ENCODE measurements around the gene ADGRV1.

Gene ADGRV1

GRCh38 chr5:91122651-91123050, 564.1 kb downstream of the ADGRV1 start:
- no peak for DNase-seq

- no peak for DNase-seq
These were observed 564.7 kb downstream of the ADGRV1 start for GRCh38 chr5:91123291-91123690.

- DNase-seq = peak; percentile 20 to 31
These were observed 565.3 kb downstream of the ADGRV1 start for GRCh38 chr5:91123901-91124300.

GRCh38 chr5:91125916-91126315, 567.3 kb downstream of the ADGRV1 start:
- no peak for DNase-seq

GRCh38 chr5:91126448-91126847, 567.9 kb downstream of the ADGRV1 start:
- DNase-seq = no peak

- no peak for DNase-seq
These were observed 568.3 kb downstream of the ADGRV1 start for GRCh38 chr5:91126888-91127287.

GRCh38 chr5:91127456-91128081, 569.0 kb downstream of the ADGRV1 start:
- no peak for DNase-seq

GRCh38 chr5:91128604-91129003, 570.0 kb downstream of the ADGRV1 start:
- no peak for DNase-seq

GRCh38 chr5:91129748-91130147, 571.2 kb downstream of the ADGRV1 start:
- DNase-seq = no peak

GRCh38 chr5:91130759-91131158, 572.2 kb downstream of the ADGRV1 start:
- no peak for DNase-seq

- no peak for DNase-seq
These were observed 574.0 kb downstream of the ADGRV1 start for GRCh38 chr5:91132550-91132949.

GRCh38 chr5:91133183-91133582, 574.6 kb downstream of the ADGRV1 start:
- no peak for DNase-seq

GRCh38 chr5:91135475-91136248, 577.1 kb downstream of the ADGRV1 start:
- no peak for DNase-seq

GRCh38 chr5:91136271-91136670, 577.7 kb downstream of the ADGRV1 start:
- DNase-seq = no peak

GRCh38 chr5:91137647-91138046, 579.0 kb downstream of the ADGRV1 start:
- no peak for DNase-seq

- DNase-seq = no peak
These were observed 581.1 kb downstream of the ADGRV1 start for GRCh38 chr5:91139572-91140200.

GRCh38 chr5:91140657-91141056, 582.1 kb downstream of the ADGRV1 start:
- no peak for DNase-seq

- DNase-seq = no peak
These were observed 583.0 kb downstream of the ADGRV1 start for GRCh38 chr5:91141642-91142041.

GRCh38 chr5:91142386-91142785, 583.8 kb downstream of the ADGRV1 start:
- no peak for DNase-seq

- no peak for DNase-seq
These were observed 584.2 kb downstream of the ADGRV1 start for GRCh38 chr5:91142819-91143218.

GRCh38 chr5:91143840-91144239, 585.2 kb downstream of the ADGRV1 start:
- no peak for DNase-seq

GRCh38 chr5:91144491-91145332, 586.1 kb downstream of the ADGRV1 start:
- no peak for DNase-seq

- DNase-seq = no peak
These were observed 586.7 kb downstream of the ADGRV1 start for GRCh38 chr5:91145333-91145620.
